GM19240 (cell line): ENCODE data around the gene NUP93.

Experiments used
- DNase-seq: peaks from one replicate; pipeline ENCODE4 v3.0.0; 2011; ENCODE audit warnings: low spot score; ENCODE audit not compliant: insufficient read length

Gene NUP93

DNA sequence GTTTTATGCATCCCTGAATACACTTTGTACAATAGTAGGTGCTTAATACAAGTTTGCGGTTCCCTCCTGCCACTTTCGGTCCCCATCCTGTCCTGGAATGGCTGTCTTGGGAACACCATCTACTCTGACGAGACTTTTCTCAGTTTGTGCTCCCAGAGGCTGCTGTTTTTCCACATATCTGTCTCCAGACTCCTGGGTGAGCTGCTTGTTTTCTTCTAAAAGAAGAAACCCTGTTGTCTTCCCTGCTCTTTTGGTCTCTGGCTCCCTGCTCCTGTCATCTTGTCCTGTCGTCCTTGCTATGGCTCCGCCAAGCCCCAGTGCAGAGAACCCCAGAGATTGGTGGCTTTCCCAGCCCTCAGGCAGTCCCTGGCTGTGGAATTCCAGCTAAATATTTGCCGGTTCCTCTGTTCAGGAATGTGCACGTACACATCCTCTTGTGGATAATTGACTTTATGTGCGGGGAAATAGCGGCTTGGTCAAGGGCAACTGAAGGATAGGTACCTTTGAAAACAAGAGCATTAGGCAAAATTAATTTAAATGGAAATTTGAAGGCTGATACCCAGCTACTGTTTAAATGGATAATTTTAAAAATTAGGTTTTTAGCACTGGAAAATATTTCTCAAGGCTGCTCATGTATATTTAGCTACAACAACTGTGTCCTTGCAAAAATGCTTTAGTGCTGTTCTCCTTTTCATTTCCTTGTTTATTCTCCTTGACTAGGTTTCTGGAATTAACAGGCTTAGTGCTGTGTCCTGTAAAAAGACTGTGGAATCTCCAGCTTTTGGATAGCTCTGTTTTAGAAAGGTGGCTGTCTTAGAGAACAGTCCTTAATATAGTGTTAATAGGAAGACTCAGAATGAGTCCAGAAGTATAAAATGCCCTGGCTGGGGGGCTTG, 84.9 kb downstream of the NUP93 start:
- DNase-seq, result no peak

DNA sequence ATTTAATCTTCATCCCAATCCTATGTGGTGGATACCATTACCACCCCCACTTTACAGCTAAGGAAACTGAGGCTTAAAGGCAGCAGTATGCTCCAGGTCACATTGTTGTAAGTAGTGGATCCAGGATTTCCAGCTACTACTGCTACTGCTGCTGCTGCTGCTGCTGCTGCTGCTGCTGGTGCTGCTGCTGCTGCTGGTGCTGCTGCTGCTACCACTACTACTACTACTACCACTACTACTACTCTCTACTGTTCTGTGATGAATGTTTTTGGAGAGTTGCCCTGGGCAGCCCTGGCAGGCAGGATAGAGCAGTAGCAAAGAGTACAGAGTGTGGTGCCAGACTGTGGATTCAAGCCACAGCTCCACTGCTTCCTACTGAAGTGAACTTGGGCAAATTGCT, 85.8 kb downstream of the NUP93 start:
- DNase-seq, result no peak

DNA sequence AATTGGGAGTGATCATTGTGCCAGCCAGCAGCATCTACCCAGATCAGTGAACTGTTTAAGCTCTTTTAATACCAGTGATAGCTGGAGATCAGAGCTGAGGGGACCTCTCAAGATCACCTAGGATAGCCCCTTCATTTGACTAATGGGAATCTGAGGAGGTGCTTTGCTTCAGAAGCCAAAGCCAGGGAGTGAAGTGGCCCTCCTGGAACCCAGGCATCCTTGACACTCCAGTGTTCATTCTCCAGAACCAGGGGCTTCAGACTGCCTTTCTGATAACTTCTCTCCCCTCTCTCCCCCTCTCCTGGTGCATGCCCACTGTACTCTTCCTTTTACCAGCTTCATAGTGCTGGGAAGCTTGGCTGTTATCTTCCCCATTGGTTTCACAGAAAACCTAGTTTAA, 87.1 kb downstream of the NUP93 start:
- no peak for DNase-seq

DNA sequence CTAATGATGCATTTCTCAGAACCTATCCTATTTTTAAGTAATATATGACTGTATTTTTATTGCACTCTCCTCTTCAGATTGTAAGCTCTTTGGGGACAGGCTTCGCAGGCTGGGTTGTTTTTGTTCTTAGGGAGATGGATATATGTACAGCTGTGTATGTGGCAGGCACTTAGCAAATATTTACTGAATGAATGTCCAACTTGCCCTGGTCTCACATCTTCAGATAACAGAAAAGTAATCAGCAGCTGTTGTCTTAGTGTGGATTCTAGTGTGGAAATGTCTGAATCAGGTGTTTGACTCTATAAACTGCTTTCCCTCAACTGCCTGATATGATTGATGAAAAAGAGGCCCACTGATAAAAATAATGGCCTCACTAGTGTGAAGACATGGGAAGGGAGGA, 88.0 kb downstream of the NUP93 start:
- DNase-seq, result no peak

DNA sequence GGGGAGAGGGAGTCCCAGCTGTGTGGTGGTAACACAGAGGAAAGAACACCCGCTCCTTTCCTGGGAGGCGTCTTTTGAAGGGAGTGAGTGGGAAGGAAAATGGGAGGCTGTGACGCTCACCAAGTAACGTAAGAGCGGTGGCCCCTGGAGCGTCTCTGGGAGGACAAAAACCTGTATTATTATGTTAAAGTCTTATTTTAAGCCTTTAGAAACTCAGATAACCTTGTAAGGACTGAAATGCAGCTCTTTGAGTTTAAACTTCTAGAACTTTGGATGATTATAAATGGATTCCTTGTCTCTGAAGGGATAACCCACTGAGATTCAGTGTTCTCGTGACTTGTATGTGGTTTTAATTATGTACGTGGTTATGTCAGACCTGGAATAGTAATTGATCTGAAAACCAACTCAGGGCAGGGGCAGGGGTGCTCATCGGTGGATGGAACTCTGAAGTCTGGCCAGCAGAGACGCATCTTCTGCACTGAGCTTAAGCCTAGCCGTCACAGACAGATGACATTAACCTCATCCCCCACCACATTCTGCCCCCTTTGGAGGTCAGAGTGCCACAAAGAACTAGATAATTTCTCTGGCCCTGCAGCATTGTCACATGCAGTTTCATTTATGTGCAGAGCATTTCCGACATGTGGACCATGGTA, 93.3 kb downstream of the NUP93 start:
- no peak for DNase-seq

DNA sequence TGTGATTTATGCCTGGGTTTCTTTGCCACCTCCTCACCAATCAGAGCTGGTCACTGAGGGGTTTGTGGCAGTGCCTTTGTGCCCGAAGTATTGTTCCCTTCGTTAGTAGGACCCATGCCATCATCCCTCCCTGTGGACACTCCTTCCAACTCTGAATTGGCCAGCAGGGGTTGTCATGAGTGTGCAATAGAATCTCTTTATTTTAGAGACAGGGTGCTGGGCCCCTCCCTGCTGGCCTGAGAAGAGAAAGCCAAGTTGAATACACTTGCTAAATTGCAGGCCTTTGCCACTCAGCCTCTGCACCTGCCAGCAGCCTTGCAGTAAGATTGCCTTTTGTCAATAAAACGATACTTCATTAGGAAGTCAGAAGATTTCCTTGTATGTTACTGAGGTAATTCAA, 94.4 kb downstream of the NUP93 start:
- DNase-seq, result no peak

DNA sequence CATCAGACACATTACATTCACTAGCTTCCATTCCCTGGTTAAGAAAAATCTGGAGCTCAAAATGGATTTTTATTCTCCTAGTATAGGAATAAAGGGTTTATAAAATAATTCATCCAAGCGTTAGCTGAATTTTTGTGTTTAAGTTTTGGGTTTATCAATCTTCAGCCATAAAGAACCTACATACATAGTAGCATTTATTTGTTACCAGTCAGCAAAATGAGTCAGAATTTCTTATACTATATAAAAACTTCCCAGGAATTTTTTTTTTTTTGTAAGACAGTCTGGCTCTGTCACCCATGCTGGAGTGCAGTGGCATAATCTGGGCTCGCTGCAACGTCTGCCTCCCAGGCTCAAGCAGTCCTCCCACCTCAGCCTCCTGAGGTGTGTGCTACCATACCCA, 94.9 kb downstream of the NUP93 start:
- DNase-seq, result no peak

DNA sequence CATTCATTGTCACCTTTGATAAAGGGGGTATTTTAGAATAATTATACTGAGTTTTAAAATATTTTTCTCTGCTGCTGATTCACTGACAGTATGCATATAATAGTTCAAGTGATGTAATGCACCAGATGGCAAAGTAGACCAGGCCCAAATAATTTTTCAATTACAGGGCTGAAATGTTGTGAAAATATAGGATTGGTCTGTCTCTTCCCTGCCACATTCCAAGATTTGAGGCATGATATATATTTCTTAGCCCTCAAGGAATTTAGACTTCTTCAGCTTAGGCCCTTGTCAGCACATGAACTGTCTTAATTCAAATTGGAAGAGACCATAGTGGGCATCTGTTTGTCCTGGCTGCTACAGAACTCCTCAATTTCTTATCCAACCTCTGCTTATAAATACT, 95.9 kb downstream of the NUP93 start:
- no peak for DNase-seq

DNA sequence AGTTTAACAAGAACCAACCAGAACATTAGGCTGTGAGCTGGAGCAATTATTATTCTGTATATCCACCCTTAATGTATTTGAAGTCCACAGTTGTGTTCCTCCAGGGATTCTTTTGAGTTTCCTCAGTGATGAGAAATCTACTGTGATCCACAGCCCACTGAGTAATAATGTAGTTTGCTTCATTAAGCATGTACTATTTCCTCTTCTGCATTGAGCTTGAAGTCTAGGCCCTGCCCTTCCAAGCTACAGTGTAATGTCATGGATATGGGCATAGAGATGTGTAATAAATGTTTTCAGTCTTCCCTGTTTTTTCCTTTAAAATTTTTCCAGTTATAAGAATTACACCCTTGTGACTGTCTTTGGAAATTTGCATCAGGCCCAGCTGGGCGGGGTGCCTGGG, 98.7 kb downstream of the NUP93 start:
- no peak for DNase-seq

DNA sequence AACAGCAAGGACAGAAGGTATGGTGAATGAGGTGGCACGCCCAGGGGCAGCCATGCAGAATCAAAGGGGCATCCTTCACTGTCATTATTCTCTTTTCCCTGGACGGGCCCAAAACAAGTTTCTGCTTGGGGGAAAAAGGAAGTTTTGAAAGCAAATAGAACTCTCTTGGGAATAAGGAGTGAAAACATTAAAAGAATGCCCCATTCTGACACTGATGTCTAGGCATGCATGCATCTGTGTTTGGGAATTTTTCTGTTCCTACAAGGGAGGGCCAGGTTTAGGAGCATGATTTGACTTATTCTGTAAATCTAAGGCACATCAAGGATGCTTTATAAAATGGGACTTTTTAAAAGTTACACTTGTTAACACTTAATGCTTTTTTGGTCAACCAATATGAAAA, 100.7 kb downstream of the NUP93 start:
- DNase-seq, result no peak

DNA sequence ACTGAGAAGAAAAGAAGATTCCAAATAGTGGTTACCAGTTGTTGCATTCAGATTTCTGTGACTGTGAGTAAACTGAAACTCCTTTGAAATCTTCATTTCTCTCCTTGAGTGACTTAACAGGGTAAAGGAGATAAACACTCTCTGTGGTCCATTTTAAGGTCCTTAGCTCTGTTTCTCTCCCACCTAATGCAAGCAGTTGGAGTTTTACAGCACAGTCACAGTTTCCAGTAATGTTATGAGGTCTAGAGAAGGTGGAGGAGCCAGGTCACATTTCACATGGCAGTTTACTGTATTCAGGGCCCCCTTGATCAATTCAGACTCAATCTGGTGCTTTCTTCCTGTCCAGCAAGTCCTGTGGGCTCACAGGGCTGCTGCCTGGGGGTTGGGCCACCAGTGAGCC, 102.8 kb downstream of the NUP93 start:
- DNase-seq, result no peak

DNA sequence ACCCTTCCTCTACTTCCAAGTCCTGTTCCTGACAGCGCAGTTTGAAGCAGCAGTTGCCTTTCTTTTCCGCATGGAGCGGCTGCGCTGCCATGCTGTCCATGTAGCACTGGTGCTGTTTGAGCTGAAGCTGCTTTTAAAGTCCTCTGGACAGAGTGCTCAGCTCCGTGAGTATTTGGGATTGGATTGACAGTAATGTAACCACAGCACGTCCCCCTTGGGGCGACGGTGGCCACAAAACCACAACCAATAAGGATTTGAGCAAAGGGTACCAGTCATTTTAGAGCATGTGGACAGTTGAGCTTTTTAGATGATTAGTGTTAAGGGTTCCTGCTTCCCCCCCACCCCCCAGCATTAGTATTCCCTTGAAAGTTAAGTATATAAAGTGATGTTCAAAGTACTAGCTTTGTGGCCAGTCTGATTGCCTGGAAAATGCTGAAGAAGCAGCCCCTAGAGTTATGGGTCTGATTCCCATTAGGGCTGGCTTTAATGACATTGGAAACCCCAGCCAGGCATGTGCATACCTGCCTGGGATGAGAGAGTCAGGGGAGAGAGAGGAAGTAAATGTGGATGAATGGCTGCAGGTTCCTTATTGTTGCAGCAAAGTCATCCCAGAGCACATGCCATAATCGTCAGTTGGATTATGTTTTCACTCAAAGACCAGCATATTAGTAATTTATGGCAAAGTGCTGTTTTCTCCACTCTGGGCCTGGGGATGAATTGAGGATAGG, 103.5 kb downstream of the NUP93 start:
- DNase-seq, result no peak

DNA sequence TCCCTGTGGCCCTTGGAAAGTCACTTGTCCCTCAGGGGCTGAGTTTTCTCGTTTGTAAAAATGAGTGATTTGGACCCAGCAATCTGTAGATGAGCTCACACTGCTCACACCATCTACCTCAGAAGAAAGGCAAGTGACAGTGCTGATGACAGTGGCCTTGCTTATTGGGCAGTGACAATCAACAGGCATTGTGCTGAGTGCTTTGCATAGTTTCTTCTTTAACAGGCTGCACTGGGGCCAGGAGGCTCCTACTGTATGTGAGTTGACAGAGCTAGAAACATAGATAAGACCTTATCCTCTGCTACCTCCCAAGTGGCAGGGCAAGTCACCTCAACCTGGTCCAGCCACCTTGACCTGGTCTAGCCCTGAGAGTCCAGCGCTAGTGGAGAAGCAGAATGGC, 105.4 kb downstream of the NUP93 start:
- DNase-seq, result no peak

DNA sequence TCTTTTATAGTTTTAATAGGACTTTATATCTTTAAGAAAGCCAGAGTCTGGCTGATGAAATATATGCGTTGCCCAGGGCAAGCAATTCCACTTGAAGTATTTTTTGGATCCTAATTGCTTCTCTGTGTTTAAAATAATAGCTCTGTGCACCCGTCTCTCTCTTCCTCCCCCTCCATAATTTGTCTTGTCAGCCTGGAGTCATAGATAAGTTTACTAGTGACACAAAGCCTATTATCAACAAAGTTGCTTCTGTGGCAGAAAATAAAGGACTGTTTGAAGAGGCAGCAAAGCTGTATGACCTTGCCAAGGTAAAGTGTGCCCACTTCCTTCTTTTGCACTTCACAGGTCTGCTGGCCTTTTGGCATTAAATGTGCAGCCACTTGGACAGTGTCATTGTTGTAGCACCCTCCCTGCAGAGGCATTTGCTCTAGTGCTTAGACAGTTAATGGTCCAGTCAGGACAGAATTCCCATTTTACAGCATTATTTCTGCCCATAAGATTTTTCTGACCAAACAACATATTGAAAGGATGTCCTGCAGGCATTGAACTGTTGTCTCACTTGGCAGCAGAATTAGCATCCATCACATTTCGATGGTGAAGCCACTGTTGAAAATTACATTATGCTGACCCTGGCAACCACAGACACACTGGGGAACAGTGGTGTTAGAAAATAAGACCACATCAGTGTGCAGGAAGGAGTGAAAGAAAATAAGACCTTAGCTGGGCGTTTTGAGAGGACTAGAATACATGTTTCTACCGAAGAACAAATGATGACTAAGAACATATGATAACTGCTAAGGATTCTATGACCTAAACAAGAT, 106.7 kb downstream of the NUP93 start:
- DNase-seq, result no peak

DNA sequence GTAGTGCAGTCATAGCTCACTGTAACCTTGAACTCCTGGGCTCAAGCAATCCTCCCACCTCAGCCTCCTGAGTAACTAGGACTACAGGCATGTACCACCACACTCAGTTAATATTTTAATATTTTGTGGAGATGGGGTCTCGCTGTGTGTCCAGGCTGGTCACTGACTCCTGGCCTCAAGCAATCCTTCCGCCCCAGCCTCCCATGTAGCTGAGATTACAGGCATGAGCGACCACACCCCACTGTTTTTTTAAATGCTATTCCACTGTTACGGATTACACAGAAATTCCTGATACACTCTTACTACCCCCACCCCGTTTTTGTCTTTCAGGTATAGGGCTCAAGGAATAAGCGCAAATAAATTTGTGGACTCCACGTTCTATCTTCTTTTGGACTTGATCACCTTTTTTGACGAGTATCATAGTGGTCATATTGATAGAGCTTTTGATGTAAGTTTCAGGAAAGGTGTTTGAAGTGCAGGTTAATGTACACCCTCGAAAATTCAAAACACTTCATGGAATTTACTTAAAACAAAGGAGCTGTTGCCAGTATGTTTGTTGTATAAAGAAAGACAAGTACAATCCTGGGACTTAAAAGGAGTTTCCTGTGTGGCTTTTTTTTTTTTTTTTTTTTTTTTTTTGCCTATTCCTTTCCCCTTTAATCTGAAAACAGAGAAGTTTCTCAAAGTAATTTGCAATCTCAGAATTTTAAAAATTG, 108.9 kb downstream of the NUP93 start:
- DNase-seq, result no peak

DNA sequence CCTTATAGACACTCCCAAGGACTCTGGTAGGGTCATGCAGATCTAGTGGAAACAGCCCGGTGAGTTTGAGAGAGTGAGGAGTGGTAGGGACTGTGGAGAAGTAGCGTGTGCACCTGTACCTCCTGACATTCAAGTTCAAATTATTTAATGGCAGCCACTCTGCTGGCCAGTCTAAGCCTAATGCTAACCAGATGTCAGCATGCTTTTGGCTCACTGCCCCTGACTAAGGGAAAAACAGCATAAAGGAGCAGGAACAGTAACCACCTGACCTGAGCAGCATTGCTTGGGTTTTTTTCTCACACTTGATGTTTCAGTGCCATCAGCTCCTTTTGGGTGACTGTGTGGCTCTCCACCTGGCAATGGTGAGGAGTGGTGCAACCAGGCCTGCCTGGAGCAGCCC, 111.3 kb downstream of the NUP93 start:
- no peak for DNase-seq

DNA sequence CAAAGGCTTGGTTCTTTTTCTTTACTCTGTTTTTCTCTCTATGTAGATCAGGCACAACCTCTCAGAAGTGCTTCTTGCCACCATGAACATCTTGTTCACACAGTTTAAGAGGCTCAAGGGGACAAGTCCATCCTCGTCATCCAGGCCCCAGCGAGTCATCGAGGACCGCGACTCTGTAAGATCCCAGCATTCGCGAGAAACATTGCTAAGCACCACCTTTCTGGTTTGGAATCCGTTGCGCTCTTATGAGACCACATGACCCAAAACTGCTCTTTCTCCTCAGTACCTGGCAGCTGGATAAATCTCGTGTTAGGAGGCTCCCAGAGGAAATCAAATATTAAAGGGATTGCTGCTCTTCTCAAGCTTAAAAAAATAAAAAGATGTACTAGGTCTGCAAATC, 111.7 kb downstream of the NUP93 start:
- DNase-seq, result no peak

DNA sequence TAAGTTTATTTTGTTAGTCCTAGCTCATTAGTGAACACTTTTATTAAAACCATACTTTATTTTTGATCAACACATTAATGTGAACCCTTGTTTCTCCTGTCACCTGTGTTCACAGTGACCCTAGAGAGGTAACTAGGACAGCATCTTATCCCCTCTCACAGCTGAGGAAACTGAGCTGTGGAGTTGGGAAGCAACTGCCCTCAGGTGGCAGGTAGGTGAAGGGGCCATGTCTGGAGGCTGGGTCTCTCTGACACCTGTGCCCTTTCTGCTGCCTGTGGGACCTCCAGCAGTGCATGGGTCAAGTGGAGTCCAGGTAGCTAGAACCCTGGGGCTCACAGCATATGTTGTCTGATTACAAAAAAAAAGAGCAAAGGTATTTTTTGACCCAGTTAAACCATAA, 112.2 kb downstream of the NUP93 start:
- DNase-seq, result no peak

DNA sequence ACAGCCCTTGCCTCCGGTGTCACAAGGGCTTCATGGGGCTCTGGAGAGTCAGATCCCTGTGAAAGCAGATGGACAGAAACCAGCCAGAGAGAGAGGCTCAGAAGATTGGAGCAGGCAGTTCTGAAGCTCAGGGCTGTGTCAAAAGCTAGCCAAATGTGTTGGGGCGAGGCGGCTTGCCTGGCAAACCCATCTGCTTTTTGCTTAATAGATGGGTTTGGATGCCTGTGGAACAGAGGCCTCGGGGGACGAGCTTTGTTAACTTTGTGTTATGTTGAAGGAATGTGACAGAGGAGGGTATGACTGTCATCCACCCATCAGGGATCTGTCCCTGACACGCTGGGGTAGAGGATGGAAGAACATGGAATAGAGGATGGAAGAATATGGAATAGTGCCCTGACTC, 114.1 kb downstream of the NUP93 start:
- DNase-seq, result no peak

DNA sequence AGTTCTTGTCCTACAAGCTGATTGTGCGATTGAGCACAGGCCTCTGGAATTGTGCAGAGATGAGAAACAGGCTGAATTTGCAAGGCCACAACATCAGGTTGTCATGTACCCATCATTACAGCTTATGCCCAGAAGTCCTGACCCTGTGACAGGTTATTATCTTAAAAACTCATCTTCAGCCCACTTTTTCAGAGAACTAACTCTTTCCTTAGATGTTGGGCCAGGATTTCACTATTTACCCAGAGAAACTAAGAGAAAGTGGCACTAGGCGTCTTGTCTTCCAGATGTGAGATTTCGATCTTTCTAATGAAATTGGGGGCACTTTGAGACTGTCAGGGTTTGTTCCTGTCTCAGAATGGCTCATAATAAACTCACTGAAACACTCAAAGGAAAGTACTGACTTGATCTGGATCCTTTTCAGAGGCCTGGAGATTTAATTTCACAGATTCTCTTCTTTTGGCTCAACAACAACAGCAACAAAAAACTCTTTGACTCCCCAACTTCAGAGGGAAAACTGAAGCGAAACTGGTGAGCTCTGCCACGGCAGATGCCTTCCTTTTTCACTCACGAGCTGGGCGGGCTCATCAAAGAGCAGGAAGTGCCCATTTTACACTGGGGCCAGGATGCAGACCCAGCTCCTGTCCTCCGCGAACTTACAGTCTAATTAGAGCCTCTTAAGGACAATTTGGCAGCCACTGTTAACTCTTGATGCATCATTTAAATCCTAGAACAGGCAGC, 117.4 kb downstream of the NUP93 start:
- DNase-seq, result no peak
